HepG2 (cell line): ENCODE results near the gene CALY. TPM values are rescaled to one million over a fixed set of nuclear protein-coding genes. Genes with fewer than 3 reads are reported as not detected.

Source experiments
- EP300 ChIP-seq, 3 experiments: sonication (generic) in 1 of 3; formaldehyde crosslinking in 1 of 3; IDR thresholded peaks; 2 replicates each; pipeline versions ENCODE4 v1.5.1 to v1.6.1; 2011 to 2020; ENCODE audit warnings: low read depth in 2 of 3, low read length in 2 of 3, borderline replicate concordance in 1 of 3, improper control_type of control experiment in 1 of 3, mild to moderate bottlenecking in 1 of 3, missing genetic modification reagents in 1 of 3, moderate library complexity in 1 of 3
- HNF1A ChIP-seq, 2 experiments: sonication (generic) in 1 of 2; formaldehyde crosslinking in 1 of 2; IDR thresholded peaks; 2 replicates each; pipeline versions ENCODE4 v1.4.0 to v1.6.1; 2016 to 2020; ENCODE audit warnings: borderline replicate concordance in 1 of 2, low read depth in 1 of 2, mild to moderate bottlenecking in 1 of 2, missing genetic modification reagents in 1 of 2
- MTF1 ChIP-seq: sonication (generic); formaldehyde crosslinking; IDR thresholded peaks from 2 replicates; pipeline ENCODE4 v1.5.0; 2020; ENCODE audit warnings: missing genetic modification reagents
- SMAD1 ChIP-seq: sonication (generic); formaldehyde crosslinking; IDR thresholded peaks from 2 replicates; pipeline ENCODE4 v1.4.0; 2020; ENCODE audit warnings: missing genetic modification reagents, low read depth, mild to moderate bottlenecking, borderline replicate concordance
- ZIK1 ChIP-seq: sonication (generic); formaldehyde crosslinking; IDR thresholded peaks from 2 replicates; pipeline ENCODE4 v1.5.0; 2020; ENCODE audit warnings: mild to moderate bottlenecking, low read depth, missing genetic modification reagents, borderline replicate concordance
- ZNF142 ChIP-seq: sonication (generic); formaldehyde crosslinking; IDR thresholded peaks from 2 replicates; pipeline ENCODE4 v1.4.0; 2020; ENCODE audit warnings: missing genetic modification reagents
- ZNF160 ChIP-seq: sonication (generic); formaldehyde crosslinking; IDR thresholded peaks from 2 replicates; pipeline ENCODE4 v1.8.0; 2022; ENCODE audit warnings: mild to moderate bottlenecking, inconsistent platforms, missing genetic modification reagents
- ZNF275 ChIP-seq: sonication (generic); formaldehyde crosslinking; IDR thresholded peaks from 2 replicates; pipeline ENCODE4 v1.8.0; 2022; ENCODE audit warnings: missing genetic modification reagents, mild to moderate bottlenecking, inconsistent platforms, borderline replicate concordance
- ZNF367 ChIP-seq: sonication (generic); formaldehyde crosslinking; IDR thresholded peaks from 2 replicates; pipeline ENCODE4 v1.4.0; 2020; ENCODE audit warnings: missing genetic modification reagents, borderline replicate concordance
- ZNF549 ChIP-seq: sonication (generic); formaldehyde crosslinking; IDR thresholded peaks from 2 replicates; pipeline ENCODE4 v1.5.0; 2020; ENCODE audit warnings: missing genetic modification reagents
- ZNF605 ChIP-seq: sonication (generic); formaldehyde crosslinking; IDR thresholded peaks from 2 replicates; pipeline ENCODE4 v1.8.0; 2022; ENCODE audit warnings: mild to moderate bottlenecking, missing genetic modification reagents
- polyA plus RNA-seq, 8 experiments: library from polyadenylated mRNA; depleted of rRNA in 3 of 8; stranded (reverse) in 7 of 8; unstranded in 1 of 8; fragments of >200 nt; fragmentation: Illumina TruSeq in 4 of 8; extraction: Trizol in 4 of 8; gene quantifications; 2 replicates each; pipeline versions ENCODE4 v1.2.1 to v1.2.3, GENCODE V29; 2011 to 2016; ENCODE audit warnings: low read depth in 4 of 8, missing spikeins in 1 of 8, mixed read lengths in 1 of 8; ENCODE audit not compliant: insufficient read depth in 1 of 8
- total RNA-seq, 5 experiments: library from RNA; depleted of rRNA; stranded (reverse); fragments of >200 nt; fragmentation: Illumina TruSeq; extraction: Trizol; gene quantifications; 2 replicates each; pipeline ENCODE4 v1.2.3, GENCODE V29; 2016; ENCODE audit warnings: low read depth in 1 of 5
- TF ChIP-seq, protein P1 (sequence below): sonication (generic); formaldehyde crosslinking; IDR thresholded peaks from 2 replicates; pipeline ENCODE4 v1.5.1; 2020; ENCODE audit warnings: missing genetic modification reagents, mild to moderate bottlenecking, borderline replicate concordance

The CALY gene
- total and polyA plus RNA-seq, 2 of the 13 experiments (the other 11 are each of a cell fraction or from before 2014, with no cell fraction given), result 0.08 TPM; not detected in 1

DNA sequence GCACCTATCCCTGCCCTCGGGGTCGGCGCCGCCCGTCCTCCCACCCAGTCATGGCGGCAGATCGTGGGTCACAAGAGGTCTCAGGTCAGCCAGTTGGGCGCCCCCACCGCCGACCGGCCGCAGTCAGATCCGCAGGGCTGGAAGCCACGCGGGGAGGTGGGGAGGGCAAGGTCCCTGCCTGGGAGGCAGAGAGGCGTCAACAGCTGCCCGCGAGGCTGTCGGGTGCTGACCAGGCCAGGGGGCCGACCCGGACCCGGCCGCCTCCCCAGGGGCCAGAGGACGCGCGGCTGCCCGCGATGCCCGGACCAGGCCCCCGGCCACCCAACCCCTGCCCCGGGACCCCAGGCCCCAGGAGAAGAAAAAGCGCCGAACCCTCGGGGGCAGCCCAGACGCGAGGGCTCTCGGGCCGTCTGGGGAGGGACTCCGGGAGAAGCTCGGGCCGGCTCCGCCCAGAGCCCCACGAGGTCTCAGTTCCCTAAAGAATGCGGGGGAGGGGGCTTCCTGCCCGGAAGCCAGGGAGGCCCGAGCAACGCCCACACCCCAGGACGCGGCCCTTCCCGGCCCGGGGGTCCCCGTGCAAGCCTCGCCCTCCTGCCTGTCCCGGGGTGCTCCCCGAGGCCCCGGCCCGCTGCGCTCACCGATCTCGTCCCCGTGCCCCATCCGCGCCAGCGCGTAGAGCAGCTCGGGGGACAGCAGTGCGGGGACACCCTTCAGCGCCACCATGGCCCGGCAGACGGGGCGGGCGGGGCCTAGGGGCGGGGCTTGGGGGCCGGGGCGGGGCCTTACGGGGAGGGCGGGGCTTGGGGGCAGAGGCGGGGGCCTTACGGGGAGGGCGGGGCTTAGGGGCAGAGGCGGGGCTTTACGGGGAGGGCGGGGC is 20.8 kb upstream of the CALY start, which contains the start of gene FUOM (continued):
- TF ChIP-seq ZNF367 (no peak), SMAD1 (CRISPR knock-in tag) (no peak), ZNF275 (no peak), EP300 (IDR thresholded peaks at IDR 0.05; ENCODE audit: low read depth in 2 of 2, low read length in 2 of 2) (no peak), EP300 (CRISPR knock-in tag; IDR thresholded peaks at IDR 0.05; ENCODE audit: borderline replicate concordance) (no peak), MTF1 (CRISPR knock-in tag) (no peak), ZIK1 (CRISPR knock-in tag) (0 out of 2 replicates have a peak, but pooled peaks have one; percentile 48), ZNF549 (CRISPR knock-in tag) (no peak), ZNF605 (0 out of 2 replicates have a peak, but pooled peaks have one; percentile 45), HNF1A (IDR thresholded peaks at IDR 0.05; ENCODE audit: low read depth) (no peak), HNF1A (CRISPR knock-in tag; IDR thresholded peaks at IDR 0.05; ENCODE audit: borderline replicate concordance) (no peak), ZNF160 (CRISPR knock-in tag) (peak; percentile 66; the same call in 1 of the 2 replicates), ZNF142 (CRISPR knock-in tag) (no peak)
- TF ChIP-seq, protein P1, sequence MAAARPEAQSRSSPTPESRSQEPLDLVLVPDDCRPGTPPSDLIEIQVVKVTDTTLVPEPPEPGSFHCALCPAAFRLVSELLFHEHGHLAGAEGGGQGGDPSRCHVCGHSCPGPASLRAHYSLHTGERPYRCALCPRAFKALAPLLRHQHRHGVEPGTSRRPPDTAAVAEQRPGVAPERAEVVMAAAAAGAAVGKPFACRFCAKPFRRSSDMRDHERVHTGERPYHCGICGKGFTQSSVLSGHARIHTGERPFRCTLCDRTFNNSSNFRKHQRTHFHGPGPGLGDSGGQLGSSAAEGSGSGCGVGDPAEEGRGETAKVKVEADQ, result peak; percentile 67; the same call in 1 of the 2 replicates
